Activated CD8-positive, alpha-beta memory T cell treated with anti-CD3 and anti-CD28 coated beads for 4 hours (primary cell): ENCODE results near the gene WSB2.

Experiments
- DNase-seq, 2 donors: peaks; one replicate each; pipeline ENCODE4 v3.0.0-alpha.2; 2020; ENCODE audit warnings: low read depth in 2 of 2

The WSB2 gene

DNA sequence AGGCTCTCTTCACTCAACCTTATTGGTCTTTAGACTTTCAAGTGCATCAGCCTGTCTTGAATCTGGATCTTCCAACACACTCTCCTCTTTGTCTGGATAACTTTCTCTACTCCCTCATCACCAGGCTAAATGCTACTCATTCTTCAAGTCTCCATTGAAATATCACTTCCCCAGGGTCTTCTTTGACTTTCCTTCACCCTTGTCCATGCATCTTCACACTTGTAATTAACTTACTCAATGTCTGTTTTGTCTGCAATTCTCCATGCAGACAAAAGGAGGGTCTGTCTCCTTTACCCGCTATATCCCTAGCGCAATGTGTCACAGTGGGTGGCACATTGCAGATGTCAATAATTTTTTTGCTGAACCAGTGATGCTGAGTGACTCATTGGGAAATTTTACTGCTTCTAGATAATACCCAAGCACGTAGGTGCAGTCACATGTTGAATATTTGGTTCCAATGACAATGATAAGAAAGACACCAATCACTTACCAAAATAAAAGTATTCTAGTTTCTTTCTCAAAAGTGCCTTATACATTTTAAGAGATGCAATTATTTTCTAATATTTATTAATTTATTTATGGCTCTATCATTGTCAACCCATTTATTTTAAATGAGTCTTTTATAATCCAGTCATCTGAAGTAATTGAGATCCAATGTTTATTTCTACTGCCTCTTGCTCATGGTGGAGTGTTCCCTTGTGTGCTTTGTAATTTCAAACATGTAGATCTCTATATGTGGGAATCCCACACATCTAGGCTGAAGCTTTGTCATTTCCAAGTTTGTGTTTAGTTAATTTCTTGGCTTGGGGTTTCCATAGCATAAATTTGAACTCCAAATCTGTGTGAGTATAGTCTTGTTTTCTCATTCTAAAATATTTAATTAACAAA lies 66.2 kb downstream of the WSB2 start:
- no peak for DNase-seq

- DNase-seq, result no peak
Observed at GRCh38 chr12:117986705-117987469, 74.1 kb downstream of the WSB2 start.

- DNase-seq, result no peak
Observed at GRCh38 chr12:117985182-117985581, 75.8 kb downstream of the WSB2 start.
